ENCODE results near the gene AREL1.

The AREL1 gene

GRCh38 chr14:74693191-74693590 lies 19.7 kb downstream of the AREL1 start:
- TF ChIP-seq, protein P1, sequence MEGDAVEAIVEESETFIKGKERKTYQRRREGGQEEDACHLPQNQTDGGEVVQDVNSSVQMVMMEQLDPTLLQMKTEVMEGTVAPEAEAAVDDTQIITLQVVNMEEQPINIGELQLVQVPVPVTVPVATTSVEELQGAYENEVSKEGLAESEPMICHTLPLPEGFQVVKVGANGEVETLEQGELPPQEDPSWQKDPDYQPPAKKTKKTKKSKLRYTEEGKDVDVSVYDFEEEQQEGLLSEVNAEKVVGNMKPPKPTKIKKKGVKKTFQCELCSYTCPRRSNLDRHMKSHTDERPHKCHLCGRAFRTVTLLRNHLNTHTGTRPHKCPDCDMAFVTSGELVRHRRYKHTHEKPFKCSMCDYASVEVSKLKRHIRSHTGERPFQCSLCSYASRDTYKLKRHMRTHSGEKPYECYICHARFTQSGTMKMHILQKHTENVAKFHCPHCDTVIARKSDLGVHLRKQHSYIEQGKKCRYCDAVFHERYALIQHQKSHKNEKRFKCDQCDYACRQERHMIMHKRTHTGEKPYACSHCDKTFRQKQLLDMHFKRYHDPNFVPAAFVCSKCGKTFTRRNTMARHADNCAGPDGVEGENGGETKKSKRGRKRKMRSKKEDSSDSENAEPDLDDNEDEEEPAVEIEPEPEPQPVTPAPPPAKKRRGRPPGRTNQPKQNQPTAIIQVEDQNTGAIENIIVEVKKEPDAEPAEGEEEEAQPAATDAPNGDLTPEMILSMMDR (IDR thresholded peaks at IDR 0.05; ENCODE audit: poor library complexity, severe bottlenecking) = no peak
- Histone ChIP-seq H3K27ac (ENCODE audit: poor library complexity, severe bottlenecking) (no peak overlapping the region), H3K36me3 (ENCODE audit: low read depth) (peaks cover 66% of the 10 kb centered on the region), H3K27me3 (ENCODE audit: insufficient read depth, poor library complexity, severe bottlenecking) (no peaks in the 10 kb centered on the region), H3K4me1 (ENCODE audit: insufficient read depth, poor library complexity, severe bottlenecking) (no peaks in the 10 kb centered on the region), H3K9me3 (ENCODE audit: severe bottlenecking) (no peaks in the 10 kb centered on the region), H3K4me3 (ENCODE audit: severe bottlenecking) (no peak overlapping the region)
- DNase-seq (ENCODE audit: low spot score) = no peak
- ATAC-seq (ENCODE audit: low read depth) = no peak

GRCh38 chr14:74691456-74691855 lies 21.4 kb downstream of the AREL1 start:
- TF ChIP-seq, protein P1 (IDR thresholded peaks at IDR 0.05; ENCODE audit: poor library complexity, severe bottlenecking) = no peak
- no peak for ATAC-seq (ENCODE audit: low read depth)

GRCh38 chr14:74685921-74686678 lies 26.8 kb downstream of the AREL1 start:
- Histone ChIP-seq H3K36me3 (ENCODE audit: low read depth) (peaks cover 93% of the 10 kb centered on the region), H3K27ac (ENCODE audit: poor library complexity, severe bottlenecking) (no peak overlapping the region), H3K4me3 (ENCODE audit: severe bottlenecking) (no peak overlapping the region), H3K27me3 (ENCODE audit: insufficient read depth, poor library complexity, severe bottlenecking) (no peaks in the 10 kb centered on the region), H3K9me3 (ENCODE audit: severe bottlenecking) (no peaks in the 10 kb centered on the region), H3K4me1 (ENCODE audit: insufficient read depth, poor library complexity, severe bottlenecking) (no peaks in the 10 kb centered on the region)
- TF ChIP-seq, protein P1 (IDR thresholded peaks at IDR 0.05; ENCODE audit: poor library complexity, severe bottlenecking) = no peak
- ATAC-seq (ENCODE audit: low read depth) (no peak), DNase-seq (ENCODE audit: low spot score) (no peak)

More at GRCh38 chr14:74691456-74691855, 21.4 kb downstream of the AREL1 start:
- DNase-seq (ENCODE audit: low spot score) = no peak
- H3K36me3 ChIP-seq (ENCODE audit: low read depth) = peaks cover 67% of the 10 kb centered on the region
- no peaks in the 10 kb centered on the region for H3K9me3 ChIP-seq (ENCODE audit: severe bottlenecking)
- no peak overlapping the region for H3K4me3 ChIP-seq (ENCODE audit: severe bottlenecking)
- H3K4me1 ChIP-seq (ENCODE audit: insufficient read depth, poor library complexity, severe bottlenecking) = no peaks in the 10 kb centered on the region
- H3K27ac ChIP-seq (ENCODE audit: poor library complexity, severe bottlenecking) = no peak overlapping the region
- H3K27me3 ChIP-seq (ENCODE audit: insufficient read depth, poor library complexity, severe bottlenecking) = no peaks in the 10 kb centered on the region

DNA sequence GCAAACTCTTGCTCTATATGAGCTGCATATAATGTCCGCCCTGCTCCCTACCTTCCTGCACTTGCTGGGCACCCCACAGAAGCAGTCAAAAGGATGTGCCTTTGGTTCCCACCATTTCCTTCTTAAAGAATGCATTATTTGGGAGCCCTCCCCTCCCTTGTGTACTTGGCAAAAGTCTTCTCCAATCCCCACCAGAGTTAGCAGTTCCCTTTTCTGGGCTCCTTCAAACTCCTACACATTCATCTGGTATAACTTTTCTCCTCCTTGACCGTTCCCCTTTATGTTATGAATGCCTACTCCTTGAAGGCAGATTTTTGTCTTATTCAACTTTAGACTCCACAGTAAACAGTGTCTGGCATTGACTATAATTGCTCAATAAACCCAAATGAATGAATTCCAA lies 27.8 kb downstream of the AREL1 start:
- Histone ChIP-seq H3K9me3 (ENCODE audit: severe bottlenecking) (no peaks in the 10 kb centered on the region), H3K36me3 (ENCODE audit: low read depth) (peaks cover 93% of the 10 kb centered on the region), H3K4me3 (ENCODE audit: severe bottlenecking) (no peak overlapping the region), H3K27me3 (ENCODE audit: insufficient read depth, poor library complexity, severe bottlenecking) (no peaks in the 10 kb centered on the region), H3K27ac (ENCODE audit: poor library complexity, severe bottlenecking) (no peak overlapping the region), H3K4me1 (ENCODE audit: insufficient read depth, poor library complexity, severe bottlenecking) (no peaks in the 10 kb centered on the region)
- ATAC-seq (ENCODE audit: low read depth) (no peak), DNase-seq (ENCODE audit: low spot score) (no peak)
- TF ChIP-seq, protein P1 (IDR thresholded peaks at IDR 0.05; ENCODE audit: poor library complexity, severe bottlenecking) = no peak

DNA sequence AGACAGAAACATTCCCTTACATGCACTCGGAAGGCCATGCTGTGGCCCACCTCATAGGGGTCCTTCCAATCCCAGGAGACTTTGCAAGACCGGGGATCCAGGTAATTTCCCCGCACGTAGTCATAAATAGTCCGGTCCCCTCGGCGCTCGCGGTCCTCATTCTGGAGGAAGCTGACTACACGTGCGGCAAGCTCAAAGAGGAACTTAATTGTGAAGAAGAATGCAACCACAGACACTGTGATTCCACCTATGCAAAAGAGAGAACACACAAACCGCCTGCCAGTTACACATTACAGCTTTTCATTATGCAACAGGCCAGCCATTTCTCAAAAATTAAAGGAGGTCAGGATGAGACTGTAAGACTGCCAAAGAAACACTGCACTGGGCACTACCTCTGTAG lies 28.4 kb downstream of the AREL1 start:
- Histone ChIP-seq H3K27ac (ENCODE audit: poor library complexity, severe bottlenecking) (no peak overlapping the region), H3K4me3 (ENCODE audit: severe bottlenecking) (no peak overlapping the region), H3K36me3 (ENCODE audit: low read depth) (peaks cover 88% of the 10 kb centered on the region), H3K27me3 (ENCODE audit: insufficient read depth, poor library complexity, severe bottlenecking) (no peaks in the 10 kb centered on the region), H3K9me3 (ENCODE audit: severe bottlenecking) (no peaks in the 10 kb centered on the region), H3K4me1 (ENCODE audit: insufficient read depth, poor library complexity, severe bottlenecking) (no peaks in the 10 kb centered on the region)
- TF ChIP-seq, protein P1 (IDR thresholded peaks at IDR 0.05; ENCODE audit: poor library complexity, severe bottlenecking) = no peak
- DNase-seq (ENCODE audit: low spot score) (no peak), ATAC-seq (ENCODE audit: low read depth) (no peak)
